ENCODE results near the gene PLB1.

DNA sequence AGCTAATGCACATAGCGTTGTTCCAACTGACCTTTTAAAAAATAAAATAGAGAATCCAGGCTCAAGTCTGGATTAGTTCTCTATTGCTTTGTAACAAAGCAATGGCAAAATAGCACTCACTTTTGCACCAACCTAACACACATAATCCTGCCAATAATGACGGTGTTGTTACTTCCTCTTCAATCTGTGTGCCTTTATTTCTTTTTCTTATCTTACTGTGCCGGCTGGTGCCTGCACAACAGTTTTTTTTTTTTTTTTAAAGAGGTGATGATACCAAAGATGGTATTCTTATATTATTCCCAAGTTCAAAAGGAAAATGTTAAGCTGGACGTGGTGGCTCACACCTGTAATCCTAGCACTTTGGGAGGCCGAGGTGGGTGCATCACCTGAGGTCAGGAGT lies 3.4 kb downstream of the PLB1 start:
- TF ChIP-seq, protein P1, sequence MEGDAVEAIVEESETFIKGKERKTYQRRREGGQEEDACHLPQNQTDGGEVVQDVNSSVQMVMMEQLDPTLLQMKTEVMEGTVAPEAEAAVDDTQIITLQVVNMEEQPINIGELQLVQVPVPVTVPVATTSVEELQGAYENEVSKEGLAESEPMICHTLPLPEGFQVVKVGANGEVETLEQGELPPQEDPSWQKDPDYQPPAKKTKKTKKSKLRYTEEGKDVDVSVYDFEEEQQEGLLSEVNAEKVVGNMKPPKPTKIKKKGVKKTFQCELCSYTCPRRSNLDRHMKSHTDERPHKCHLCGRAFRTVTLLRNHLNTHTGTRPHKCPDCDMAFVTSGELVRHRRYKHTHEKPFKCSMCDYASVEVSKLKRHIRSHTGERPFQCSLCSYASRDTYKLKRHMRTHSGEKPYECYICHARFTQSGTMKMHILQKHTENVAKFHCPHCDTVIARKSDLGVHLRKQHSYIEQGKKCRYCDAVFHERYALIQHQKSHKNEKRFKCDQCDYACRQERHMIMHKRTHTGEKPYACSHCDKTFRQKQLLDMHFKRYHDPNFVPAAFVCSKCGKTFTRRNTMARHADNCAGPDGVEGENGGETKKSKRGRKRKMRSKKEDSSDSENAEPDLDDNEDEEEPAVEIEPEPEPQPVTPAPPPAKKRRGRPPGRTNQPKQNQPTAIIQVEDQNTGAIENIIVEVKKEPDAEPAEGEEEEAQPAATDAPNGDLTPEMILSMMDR (IDR thresholded peaks at IDR 0.05; ENCODE audit: insufficient read depth, low read length), result no peak
- TF ChIP-seq POLR2AphosphoS5 (IDR thresholded peaks at IDR 0.05; ENCODE audit: low read depth) (no peak), SPI1 (IDR thresholded peaks at IDR 0.05; ENCODE audit: borderline replicate concordance, low read depth) (no peak)
- TF ChIP-seq, protein P2, sequence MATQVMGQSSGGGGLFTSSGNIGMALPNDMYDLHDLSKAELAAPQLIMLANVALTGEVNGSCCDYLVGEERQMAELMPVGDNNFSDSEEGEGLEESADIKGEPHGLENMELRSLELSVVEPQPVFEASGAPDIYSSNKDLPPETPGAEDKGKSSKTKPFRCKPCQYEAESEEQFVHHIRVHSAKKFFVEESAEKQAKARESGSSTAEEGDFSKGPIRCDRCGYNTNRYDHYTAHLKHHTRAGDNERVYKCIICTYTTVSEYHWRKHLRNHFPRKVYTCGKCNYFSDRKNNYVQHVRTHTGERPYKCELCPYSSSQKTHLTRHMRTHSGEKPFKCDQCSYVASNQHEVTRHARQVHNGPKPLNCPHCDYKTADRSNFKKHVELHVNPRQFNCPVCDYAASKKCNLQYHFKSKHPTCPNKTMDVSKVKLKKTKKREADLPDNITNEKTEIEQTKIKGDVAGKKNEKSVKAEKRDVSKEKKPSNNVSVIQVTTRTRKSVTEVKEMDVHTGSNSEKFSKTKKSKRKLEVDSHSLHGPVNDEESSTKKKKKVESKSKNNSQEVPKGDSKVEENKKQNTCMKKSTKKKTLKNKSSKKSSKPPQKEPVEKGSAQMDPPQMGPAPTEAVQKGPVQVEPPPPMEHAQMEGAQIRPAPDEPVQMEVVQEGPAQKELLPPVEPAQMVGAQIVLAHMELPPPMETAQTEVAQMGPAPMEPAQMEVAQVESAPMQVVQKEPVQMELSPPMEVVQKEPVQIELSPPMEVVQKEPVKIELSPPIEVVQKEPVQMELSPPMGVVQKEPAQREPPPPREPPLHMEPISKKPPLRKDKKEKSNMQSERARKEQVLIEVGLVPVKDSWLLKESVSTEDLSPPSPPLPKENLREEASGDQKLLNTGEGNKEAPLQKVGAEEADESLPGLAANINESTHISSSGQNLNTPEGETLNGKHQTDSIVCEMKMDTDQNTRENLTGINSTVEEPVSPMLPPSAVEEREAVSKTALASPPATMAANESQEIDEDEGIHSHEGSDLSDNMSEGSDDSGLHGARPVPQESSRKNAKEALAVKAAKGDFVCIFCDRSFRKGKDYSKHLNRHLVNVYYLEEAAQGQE (IDR thresholded peaks at IDR 0.05; ENCODE audit: insufficient replicate concordance, low read depth), result no peak
